GM03348 (cell line): Measurements from ENCODE around the gene POLR1E.
"Not testable (repeated sequence)": the region's sequence is repeated elsewhere in the genome, so short reads cannot be mapped to it uniquely, and the experiment has no call there.

ENCODE experiments used
- DNase-seq: peaks from one replicate; pipeline ENCODE4 v3.0.0; 2012; ENCODE audit warnings: low spot score

Gene POLR1E

GRCh38 chr9:37504605-37505004 lies 18.9 kb downstream of the POLR1E start:
- DNase-seq: no peak

- no peak for DNase-seq
Measured at GRCh38 chr9:37507566-37508134, 21.9 kb downstream of the POLR1E start.

- no peak for DNase-seq
Measured at GRCh38 chr9:37508135-37508833, 22.5 kb downstream of the POLR1E start.

GRCh38 chr9:37508834-37509206 lies 23.1 kb downstream of the POLR1E start:
- DNase-seq: no peak

GRCh38 chr9:37509536-37509935 lies 23.8 kb downstream of the POLR1E start:
- DNase-seq: no peak

GRCh38 chr9:37510053-37510452 lies 24.3 kb downstream of the POLR1E start:
- not testable (repeated sequence) for DNase-seq

GRCh38 chr9:37511016-37512010 lies 25.6 kb downstream of the POLR1E start:
- no peak for DNase-seq

- DNase-seq: no peak
Measured at GRCh38 chr9:37512437-37512836, 26.7 kb downstream of the POLR1E start.

GRCh38 chr9:37514415-37514814 lies 28.7 kb downstream of the POLR1E start:
- not testable (repeated sequence) for DNase-seq

GRCh38 chr9:37514999-37515398 lies 29.3 kb downstream of the POLR1E start:
- no peak for DNase-seq

GRCh38 chr9:37515620-37516258 lies 30.0 kb downstream of the POLR1E start:
- DNase-seq: no peak

- no peak for DNase-seq
Measured at GRCh38 chr9:37517923-37518322, 32.2 kb downstream of the POLR1E start.

- no peak for DNase-seq
Measured at GRCh38 chr9:37520641-37521040, 34.9 kb downstream of the POLR1E start.

GRCh38 chr9:37521111-37521510 lies 35.4 kb downstream of the POLR1E start:
- no peak for DNase-seq

GRCh38 chr9:37522971-37523370 lies 37.2 kb downstream of the POLR1E start:
- no peak for DNase-seq

GRCh38 chr9:37523916-37524315 lies 38.2 kb downstream of the POLR1E start:
- DNase-seq: no peak

GRCh38 chr9:37528652-37529471 lies 43.1 kb downstream of the POLR1E start:
- DNase-seq: no peak

GRCh38 chr9:37531699-37532098 lies 46.0 kb downstream of the POLR1E start:
- no peak for DNase-seq

- DNase-seq: no peak
Measured at GRCh38 chr9:37534412-37534811, 48.7 kb downstream of the POLR1E start.

GRCh38 chr9:37534901-37535300 lies 49.2 kb downstream of the POLR1E start:
- DNase-seq: no peak

GRCh38 chr9:37538099-37538498 lies 52.4 kb downstream of the POLR1E start:
- no peak for DNase-seq
